Measurements from ENCODE around the gene RNLS. TPM values are rescaled to one million over a fixed set of nuclear protein-coding genes. Genes with fewer than 3 reads are reported as not detected.

RNLS gene
- polyA plus RNA-seq, 2 of the 4 experiments (the other 2 are of a cell fraction) = 11.7 to 16.8 TPM

GRCh38 chr10:88254091-88254490 is 329.0 kb downstream of the RNLS start:
- CTCF ChIA-PET = interaction anchor here (1.0 to 1.5 kb wide), 2 partner anchors 13 to 15 kb away, joined by 3 to 4 read pairs; no protein-coding TSS in a partner anchor
- ATAC-seq = peak; percentile 94; a peak in 5 of 6 replicates

GRCh38 chr10:88253622-88254021 is 329.5 kb downstream of the RNLS start:
- DNase-seq (ENCODE audit: low read depth in 1 of 2, low spot score in 1 of 2) = no peak
- peak overlapping the region; percentile 70 for H3K4me2 ChIP-seq
- H3K4me1 ChIP-seq = peaks cover 19% of the 10 kb centered on the region

More at GRCh38 chr10:88254091-88254490, 329.0 kb downstream of the RNLS start:
- 6% methylated on average over 1 of the region's 1 CpG for WGBS (ENCODE audit: missing lambda C conversion rate)
- Histone ChIP-seq H3K4me3 (no peak overlapping the region), H3K9me3 (no peaks in the 10 kb centered on the region), H3K27ac (peak overlapping the region; percentile 26 to 74; a peak in 4 of 6 replicates), H3K4me2 (peak overlapping the region; percentile 70), H3K4me1 (peaks cover 19% of the 10 kb centered on the region)
- TF ChIP-seq SMC3 (IDR thresholded peaks at IDR 0.05) (peak; percentile 19; the same call in 1 of the 3 replicates), HOXB5 (CRISPR knock-in tag; IDR thresholded peaks at IDR 0.05) (no peak), JUNB (IDR thresholded peaks at IDR 0.05) (peak; percentile 78), FOSL2 (IDR thresholded peaks at IDR 0.05) (peak; percentile 79; the same call in 1 of the 2 replicates), FOSL2 (CRISPR knock-in tag; IDR thresholded peaks at IDR 0.05) (peak; percentile 86), GATA3 (IDR thresholded peaks at IDR 0.05; ENCODE audit: borderline replicate concordance) (peak; percentile 59; the same call in 1 of the 2 replicates), CEBPB (IDR thresholded peaks at IDR 0.05) (peak in 1 of 2 experiments; percentile 65; a peak in 1 of 4 replicates), ATOH8 (CRISPR knock-in tag; IDR thresholded peaks at IDR 0.05; ENCODE audit: low read depth) (no peak), RARB (CRISPR knock-in tag; IDR thresholded peaks at IDR 0.05) (no peak), KDM5A (IDR thresholded peaks at IDR 0.05) (no peak), SREBF2 (IDR thresholded peaks at IDR 0.05) (no peak), POLR2A (IDR thresholded peaks at IDR 0.05; ENCODE audit: low read length) (no peak), MAX (IDR thresholded peaks at IDR 0.05) (0 out of 2 replicates have a peak, but pooled peaks have one; percentile 26), HES2 (IDR thresholded peaks at IDR 0.05) (no peak)
- FAIRE-seq (no peak), DNase-seq (ENCODE audit: low read depth in 1 of 2, low spot score in 1 of 2) (peak; percentile 58 to 61)
- POLR2A ChIA-PET = interaction anchor here (0.6 kb wide), 1 partner anchor 1232 kb away, joined by 5 read pairs; no protein-coding TSS in a partner anchor

More at GRCh38 chr10:88253622-88254021, 329.5 kb downstream of the RNLS start:
- WGBS (ENCODE audit: missing lambda C conversion rate) = 24% methylated on average over 2 of the region's 2 CpGs
- TF ChIP-seq, protein P1, sequence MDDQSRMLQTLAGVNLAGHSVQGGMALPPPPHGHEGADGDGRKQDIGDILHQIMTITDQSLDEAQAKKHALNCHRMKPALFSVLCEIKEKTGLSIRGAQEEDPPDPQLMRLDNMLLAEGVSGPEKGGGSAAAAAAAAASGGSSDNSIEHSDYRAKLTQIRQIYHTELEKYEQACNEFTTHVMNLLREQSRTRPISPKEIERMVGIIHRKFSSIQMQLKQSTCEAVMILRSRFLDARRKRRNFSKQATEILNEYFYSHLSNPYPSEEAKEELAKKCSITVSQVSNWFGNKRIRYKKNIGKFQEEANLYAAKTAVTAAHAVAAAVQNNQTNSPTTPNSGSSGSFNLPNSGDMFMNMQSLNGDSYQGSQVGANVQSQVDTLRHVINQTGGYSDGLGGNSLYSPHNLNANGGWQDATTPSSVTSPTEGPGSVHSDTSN (IDR thresholded peaks at IDR 0.05) = no peak
- TF ChIP-seq, protein P2, sequence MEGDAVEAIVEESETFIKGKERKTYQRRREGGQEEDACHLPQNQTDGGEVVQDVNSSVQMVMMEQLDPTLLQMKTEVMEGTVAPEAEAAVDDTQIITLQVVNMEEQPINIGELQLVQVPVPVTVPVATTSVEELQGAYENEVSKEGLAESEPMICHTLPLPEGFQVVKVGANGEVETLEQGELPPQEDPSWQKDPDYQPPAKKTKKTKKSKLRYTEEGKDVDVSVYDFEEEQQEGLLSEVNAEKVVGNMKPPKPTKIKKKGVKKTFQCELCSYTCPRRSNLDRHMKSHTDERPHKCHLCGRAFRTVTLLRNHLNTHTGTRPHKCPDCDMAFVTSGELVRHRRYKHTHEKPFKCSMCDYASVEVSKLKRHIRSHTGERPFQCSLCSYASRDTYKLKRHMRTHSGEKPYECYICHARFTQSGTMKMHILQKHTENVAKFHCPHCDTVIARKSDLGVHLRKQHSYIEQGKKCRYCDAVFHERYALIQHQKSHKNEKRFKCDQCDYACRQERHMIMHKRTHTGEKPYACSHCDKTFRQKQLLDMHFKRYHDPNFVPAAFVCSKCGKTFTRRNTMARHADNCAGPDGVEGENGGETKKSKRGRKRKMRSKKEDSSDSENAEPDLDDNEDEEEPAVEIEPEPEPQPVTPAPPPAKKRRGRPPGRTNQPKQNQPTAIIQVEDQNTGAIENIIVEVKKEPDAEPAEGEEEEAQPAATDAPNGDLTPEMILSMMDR (IDR thresholded peaks at IDR 0.05) = no peak
- TF ChIP-seq HDAC2 (IDR thresholded peaks at IDR 0.05) (no peak), ZNF302 (CRISPR knock-in tag; IDR thresholded peaks at IDR 0.05) (no peak), EHMT2 (IDR thresholded peaks at IDR 0.05; ENCODE audit: low read depth) (no peak), CHD4 (IDR thresholded peaks at IDR 0.05; ENCODE audit: borderline replicate concordance) (no peak), GATA3 (IDR thresholded peaks at IDR 0.05; ENCODE audit: borderline replicate concordance) (no peak), MYC (IDR thresholded peaks at IDR 0.05; ENCODE audit: borderline replicate concordance, low read length) (no peak), BHLHE40 (IDR thresholded peaks at IDR 0.05; ENCODE audit: low read depth, low read length) (no peak), MAFK (IDR thresholded peaks at IDR 0.05; ENCODE audit: partially characterized antibody) (no peak), MAX (IDR thresholded peaks at IDR 0.05) (no peak), HEYL (CRISPR knock-in tag; IDR thresholded peaks at IDR 0.05) (no peak), RCOR1 (IDR thresholded peaks at IDR 0.05; ENCODE audit: low read depth, low read length) (no peak), CBX2 (IDR thresholded peaks at IDR 0.05; ENCODE audit: borderline replicate concordance, low read depth) (no peak), PHF8 (IDR thresholded peaks at IDR 0.05; ENCODE audit: borderline replicate concordance, low read depth) (no peak), SMC3 (IDR thresholded peaks at IDR 0.05) (no peak), RNF2 (IDR thresholded peaks at IDR 0.05; ENCODE audit: borderline replicate concordance, low read depth) (no peak), USF2 (IDR thresholded peaks at IDR 0.05) (no peak), ESRRA (IDR thresholded peaks at IDR 0.05; ENCODE audit: borderline replicate concordance, low read length) (no peak)
- TF ChIP-seq, protein P3, sequence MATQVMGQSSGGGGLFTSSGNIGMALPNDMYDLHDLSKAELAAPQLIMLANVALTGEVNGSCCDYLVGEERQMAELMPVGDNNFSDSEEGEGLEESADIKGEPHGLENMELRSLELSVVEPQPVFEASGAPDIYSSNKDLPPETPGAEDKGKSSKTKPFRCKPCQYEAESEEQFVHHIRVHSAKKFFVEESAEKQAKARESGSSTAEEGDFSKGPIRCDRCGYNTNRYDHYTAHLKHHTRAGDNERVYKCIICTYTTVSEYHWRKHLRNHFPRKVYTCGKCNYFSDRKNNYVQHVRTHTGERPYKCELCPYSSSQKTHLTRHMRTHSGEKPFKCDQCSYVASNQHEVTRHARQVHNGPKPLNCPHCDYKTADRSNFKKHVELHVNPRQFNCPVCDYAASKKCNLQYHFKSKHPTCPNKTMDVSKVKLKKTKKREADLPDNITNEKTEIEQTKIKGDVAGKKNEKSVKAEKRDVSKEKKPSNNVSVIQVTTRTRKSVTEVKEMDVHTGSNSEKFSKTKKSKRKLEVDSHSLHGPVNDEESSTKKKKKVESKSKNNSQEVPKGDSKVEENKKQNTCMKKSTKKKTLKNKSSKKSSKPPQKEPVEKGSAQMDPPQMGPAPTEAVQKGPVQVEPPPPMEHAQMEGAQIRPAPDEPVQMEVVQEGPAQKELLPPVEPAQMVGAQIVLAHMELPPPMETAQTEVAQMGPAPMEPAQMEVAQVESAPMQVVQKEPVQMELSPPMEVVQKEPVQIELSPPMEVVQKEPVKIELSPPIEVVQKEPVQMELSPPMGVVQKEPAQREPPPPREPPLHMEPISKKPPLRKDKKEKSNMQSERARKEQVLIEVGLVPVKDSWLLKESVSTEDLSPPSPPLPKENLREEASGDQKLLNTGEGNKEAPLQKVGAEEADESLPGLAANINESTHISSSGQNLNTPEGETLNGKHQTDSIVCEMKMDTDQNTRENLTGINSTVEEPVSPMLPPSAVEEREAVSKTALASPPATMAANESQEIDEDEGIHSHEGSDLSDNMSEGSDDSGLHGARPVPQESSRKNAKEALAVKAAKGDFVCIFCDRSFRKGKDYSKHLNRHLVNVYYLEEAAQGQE (IDR thresholded peaks at IDR 0.05) = no peak
- CTCF ChIA-PET = interaction anchor here (1.0 to 1.5 kb wide), 2 partner anchors 13 to 15 kb away, joined by 3 to 4 read pairs; no protein-coding TSS in a partner anchor
- POLR2A ChIA-PET = interaction anchor here (0.8 kb wide), 1 partner anchor 391 kb away, joined by 3 read pairs; no protein-coding TSS in a partner anchor
- Histone ChIP-seq H3K4me3 (no peak overlapping the region), H3K27ac (peak overlapping the region; percentile 2 to 74; a peak in 3 of 6 replicates), H3K9me3 (no peaks in the 10 kb centered on the region)
- ATAC-seq = no peak
- no peak for FAIRE-seq
